D721Med (cell line): ENCODE measurements around the gene TMEM8B.

Source experiments
- DNase-seq: peaks from one replicate; pipeline ENCODE4 v3.0.0; 2011; ENCODE audit warnings: low spot score; ENCODE audit not compliant: insufficient read length
- FAIRE-seq: peaks from 2 replicates; lab custom pipeline; 2011; peaks lifted over from hg19 to GRCh38; lab: Jason Lieb, UNC
- TF ChIP-seq, protein P1 (sequence below): IDR thresholded peaks from 2 replicates; pipeline ENCODE4 v1.5.1; 2012; ENCODE audit warnings: mild to moderate bottlenecking, control low read depth; ENCODE audit not compliant: insufficient read depth; ENCODE audit errors: missing control alignments

Gene TMEM8B

DNA sequence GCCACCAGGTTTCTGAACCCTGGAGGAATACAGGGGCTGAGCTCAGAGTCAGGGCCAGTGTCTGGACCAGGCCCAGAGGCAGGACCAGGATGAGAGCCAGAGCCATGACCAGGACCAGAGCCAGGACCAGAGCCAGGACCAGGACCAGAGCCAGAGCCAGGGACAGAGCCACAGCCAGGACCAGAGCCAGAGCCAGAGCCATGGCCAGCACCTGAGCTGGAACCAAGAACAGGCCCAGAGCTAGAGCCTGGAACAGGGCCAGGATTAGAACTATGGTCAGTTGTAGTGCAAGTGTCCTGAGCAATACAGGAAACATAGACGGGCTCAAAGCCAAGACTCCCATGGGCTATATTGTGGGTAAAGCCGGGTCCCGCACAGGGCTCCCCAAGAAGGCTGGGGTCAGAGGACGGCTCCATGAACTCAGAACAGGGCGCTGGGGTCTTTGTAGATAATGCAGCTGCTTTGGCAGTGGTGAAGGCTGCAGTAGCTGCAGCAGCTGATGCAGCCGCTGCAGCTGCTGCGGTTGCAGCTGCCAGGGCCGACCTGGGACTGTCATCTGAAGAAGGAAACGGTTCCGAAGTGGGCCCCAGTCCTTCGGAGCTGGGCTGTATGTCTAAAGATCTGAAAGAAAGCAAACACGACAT lies 17.5 kb upstream of the TMEM8B start:
- DNase-seq (no peak), FAIRE-seq (no peak)
- TF ChIP-seq, protein P1, sequence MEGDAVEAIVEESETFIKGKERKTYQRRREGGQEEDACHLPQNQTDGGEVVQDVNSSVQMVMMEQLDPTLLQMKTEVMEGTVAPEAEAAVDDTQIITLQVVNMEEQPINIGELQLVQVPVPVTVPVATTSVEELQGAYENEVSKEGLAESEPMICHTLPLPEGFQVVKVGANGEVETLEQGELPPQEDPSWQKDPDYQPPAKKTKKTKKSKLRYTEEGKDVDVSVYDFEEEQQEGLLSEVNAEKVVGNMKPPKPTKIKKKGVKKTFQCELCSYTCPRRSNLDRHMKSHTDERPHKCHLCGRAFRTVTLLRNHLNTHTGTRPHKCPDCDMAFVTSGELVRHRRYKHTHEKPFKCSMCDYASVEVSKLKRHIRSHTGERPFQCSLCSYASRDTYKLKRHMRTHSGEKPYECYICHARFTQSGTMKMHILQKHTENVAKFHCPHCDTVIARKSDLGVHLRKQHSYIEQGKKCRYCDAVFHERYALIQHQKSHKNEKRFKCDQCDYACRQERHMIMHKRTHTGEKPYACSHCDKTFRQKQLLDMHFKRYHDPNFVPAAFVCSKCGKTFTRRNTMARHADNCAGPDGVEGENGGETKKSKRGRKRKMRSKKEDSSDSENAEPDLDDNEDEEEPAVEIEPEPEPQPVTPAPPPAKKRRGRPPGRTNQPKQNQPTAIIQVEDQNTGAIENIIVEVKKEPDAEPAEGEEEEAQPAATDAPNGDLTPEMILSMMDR, result no peak

GRCh38 chr9:35812025-35812602 lies 16.9 kb upstream of the TMEM8B start, which contains the start of gene SPAG8:
TSS of gene SPAG8 (minus strand) at chr9:35812262. CDS start at chr9:35812147, 115 bp downstream.
- DNase-seq (peak; percentile 67), FAIRE-seq (no peak)
- TF ChIP-seq, protein P1, result no peak

DNA sequence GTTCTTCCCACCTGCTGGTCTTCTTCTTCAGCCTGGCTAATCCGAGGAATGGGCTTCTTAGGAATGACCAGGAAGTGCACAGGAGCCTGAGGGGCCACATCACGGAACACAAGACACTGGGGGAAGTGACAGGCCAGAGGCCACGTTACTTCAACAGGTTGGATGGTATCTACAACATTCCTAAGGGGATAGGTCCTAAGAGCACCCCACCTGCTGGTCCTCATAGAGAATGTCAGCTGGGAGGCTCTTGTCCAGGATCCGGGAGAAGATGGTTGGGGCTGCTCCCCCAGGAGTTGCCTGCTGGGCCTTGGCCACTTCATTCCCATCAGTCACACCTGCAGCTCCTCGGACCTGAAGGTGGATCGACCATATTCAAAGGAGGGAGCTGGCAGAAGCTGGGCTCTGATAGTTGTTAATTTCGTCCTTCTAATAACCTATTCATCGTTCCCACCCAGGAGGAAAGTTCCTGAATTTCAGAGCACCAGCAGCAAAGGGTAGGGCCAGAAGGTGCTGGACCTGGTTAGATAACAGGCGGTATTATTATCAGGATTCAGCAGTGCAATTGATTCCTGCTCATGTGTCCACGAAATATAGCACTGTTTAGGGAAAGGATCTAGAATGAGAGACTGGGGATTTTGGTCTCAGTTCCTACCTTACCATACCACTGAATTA lies 15.5 kb upstream of the TMEM8B start:
- no peak for FAIRE-seq
- no peak for DNase-seq
- TF ChIP-seq, protein P1, result no peak

GRCh38 chr9:35814106-35814840 lies 14.8 kb upstream of the TMEM8B start:
- DNase-seq (no peak), FAIRE-seq (no peak)

GRCh38 chr9:35814841-35815543 lies 14.0 kb upstream of the TMEM8B start, which contains the start of gene HINT2:
TSS of gene HINT2 (minus strand) at chr9:35815042. CDS start at chr9:35814979, 63 bp downstream.
- DNase-seq, result peak; percentile 91
- FAIRE-seq, result peak; percentile 78
- TF ChIP-seq, protein P1, result no peak

More at GRCh38 chr9:35814106-35814840, 14.8 kb upstream of the TMEM8B start:
- TF ChIP-seq, protein P1, result no peak

DNA sequence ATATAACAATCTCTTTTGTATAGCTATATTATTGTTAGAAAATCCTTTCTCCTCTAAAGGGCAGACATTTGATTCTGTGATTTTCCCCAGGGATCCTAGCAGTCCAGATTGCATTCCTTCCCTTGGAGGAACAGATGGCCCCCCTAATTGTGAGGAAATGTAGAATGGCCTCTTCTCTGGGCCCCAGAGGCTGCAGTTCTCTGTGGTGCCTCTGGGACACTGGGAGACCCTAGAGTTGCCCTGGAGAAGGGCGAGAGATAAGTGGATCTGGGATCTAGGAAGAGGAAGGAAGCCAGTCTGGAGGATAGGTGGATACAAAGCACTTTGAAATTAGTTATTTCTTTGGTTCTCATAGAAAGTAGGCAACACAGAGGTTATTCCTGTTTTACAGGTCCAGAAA lies 12.3 kb upstream of the TMEM8B start:
- DNase-seq, result no peak
- TF ChIP-seq, protein P1, result no peak
- no peak for FAIRE-seq
